ENCODE data around the gene SDSL. TPM values are rescaled to one million over a fixed set of nuclear protein-coding genes. Genes with fewer than 3 reads are reported as not detected.
A peak's percentile ranks its signal among the peaks of the same experiment; 100 is the strongest.

SDSL gene
- total RNA-seq, 1 donor, result 3.5 TPM

DNA sequence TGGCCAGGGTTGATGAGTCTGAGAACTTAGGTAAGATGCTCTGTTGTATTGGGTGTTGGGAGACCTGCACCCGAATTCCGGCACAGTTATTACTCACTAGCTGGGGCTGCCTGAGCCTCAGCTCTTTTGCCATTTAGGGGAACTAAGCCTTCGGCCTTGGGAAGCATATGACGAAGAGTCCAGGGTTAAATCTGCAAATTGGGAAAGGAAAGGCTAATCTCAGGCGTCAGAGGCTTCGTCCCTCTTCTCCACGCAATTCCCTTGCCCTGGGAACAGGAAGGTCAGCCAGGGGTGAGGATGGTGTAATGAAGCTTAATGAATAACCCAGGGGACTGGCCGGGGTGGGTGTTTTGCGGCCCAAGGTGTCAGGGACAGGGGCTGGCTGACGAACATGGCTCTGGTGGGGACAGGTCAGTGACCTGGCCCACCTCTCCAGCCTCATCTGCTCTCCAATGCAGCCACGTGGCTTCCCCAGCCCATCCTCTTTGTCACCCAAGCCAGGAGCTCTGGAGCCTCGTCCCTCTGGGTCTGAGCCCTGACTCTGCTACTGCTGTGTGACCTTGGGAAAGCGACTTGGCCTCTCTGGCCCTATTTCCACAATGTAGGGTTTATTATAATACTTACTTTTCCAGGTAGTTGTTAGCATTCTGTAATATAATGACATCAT lies 3.8 kb upstream of the SDSL start:
- TF ChIP-seq, protein P1, sequence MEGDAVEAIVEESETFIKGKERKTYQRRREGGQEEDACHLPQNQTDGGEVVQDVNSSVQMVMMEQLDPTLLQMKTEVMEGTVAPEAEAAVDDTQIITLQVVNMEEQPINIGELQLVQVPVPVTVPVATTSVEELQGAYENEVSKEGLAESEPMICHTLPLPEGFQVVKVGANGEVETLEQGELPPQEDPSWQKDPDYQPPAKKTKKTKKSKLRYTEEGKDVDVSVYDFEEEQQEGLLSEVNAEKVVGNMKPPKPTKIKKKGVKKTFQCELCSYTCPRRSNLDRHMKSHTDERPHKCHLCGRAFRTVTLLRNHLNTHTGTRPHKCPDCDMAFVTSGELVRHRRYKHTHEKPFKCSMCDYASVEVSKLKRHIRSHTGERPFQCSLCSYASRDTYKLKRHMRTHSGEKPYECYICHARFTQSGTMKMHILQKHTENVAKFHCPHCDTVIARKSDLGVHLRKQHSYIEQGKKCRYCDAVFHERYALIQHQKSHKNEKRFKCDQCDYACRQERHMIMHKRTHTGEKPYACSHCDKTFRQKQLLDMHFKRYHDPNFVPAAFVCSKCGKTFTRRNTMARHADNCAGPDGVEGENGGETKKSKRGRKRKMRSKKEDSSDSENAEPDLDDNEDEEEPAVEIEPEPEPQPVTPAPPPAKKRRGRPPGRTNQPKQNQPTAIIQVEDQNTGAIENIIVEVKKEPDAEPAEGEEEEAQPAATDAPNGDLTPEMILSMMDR (IDR thresholded peaks at IDR 0.05; ENCODE audit: insufficient read depth, low read depth, low read length), result no peak
- no peak overlapping the region for H3K4me3 ChIP-seq (ENCODE audit: low read depth, low read length)
- DNase-seq (ENCODE audit: low read depth), result peak; percentile 41

DNA sequence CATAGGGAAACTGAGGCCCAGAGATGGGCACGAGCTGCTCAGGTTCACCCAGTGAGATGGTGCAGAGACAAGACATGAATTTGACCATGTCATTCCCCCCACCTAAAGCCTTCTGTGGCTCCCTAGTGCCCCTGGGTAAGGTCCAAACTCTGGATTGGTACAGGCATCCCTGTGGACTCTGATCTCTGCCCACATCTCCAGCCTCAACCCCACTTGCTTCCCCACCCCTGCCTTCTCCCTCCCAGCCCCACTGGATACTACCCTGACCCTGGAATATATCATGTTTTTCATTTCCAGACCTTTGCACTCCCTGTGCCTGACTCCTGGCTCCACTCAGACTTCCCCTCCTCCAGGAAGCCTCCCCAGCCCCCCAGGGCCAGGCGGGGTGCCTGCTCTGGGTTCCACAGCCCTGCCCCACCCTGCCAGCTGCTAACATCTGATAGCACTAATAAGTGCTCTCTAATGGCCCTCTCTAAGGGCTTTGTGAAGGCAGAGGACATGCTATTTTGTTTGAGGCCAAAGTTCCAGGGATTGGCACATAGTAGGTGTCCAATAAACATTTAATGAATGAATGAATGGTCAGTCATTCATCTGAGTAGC lies 1.1 kb upstream of the SDSL start:
- no peak overlapping the region for H3K4me3 ChIP-seq (ENCODE audit: low read depth, low read length)
- TF ChIP-seq, protein P1 (IDR thresholded peaks at IDR 0.05; ENCODE audit: insufficient read depth, low read depth, low read length), result no peak
- no peak for DNase-seq (ENCODE audit: low read depth)

DNA sequence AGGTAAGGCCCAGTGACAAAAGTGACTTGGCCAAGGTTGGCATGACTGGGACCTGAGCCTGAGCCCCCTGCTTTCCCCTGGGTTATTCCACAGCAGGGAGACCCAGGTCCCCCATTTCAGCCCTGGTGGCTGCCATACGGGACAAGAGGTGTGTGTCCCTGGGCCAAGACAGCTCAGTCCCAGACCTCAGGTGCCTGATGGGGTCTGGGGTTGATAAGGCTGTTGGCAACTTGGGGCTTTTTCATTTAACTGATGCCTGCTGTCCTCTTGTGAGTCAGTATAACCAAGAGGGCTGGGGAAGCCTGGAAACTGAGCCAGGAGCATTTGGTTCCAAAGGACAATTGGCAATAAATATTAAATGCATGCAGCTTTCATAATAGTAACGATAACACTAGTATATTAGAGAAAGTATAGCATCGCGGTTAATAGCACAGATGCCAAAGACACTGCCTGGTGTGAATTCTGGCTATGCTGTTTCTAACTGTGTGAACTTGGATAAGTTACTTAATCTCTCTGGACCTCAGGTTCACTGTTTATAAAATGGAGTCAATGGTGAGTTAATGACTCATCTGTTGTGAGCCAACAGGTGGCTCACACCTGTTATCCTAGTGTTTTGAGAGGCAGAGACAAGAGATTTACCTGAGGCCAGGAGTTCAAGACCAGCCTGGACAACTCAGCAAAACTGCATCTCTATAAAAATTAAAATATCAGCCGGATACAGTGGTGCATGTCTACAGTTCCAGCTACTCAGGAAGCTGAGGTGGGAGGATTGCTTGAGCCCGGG lies 898 bp downstream of the SDSL start:
- TF ChIP-seq, protein P1 (IDR thresholded peaks at IDR 0.05; ENCODE audit: insufficient read depth, low read depth, low read length), result no peak
- H3K4me3 ChIP-seq (ENCODE audit: low read depth, low read length), result peak overlapping the region; percentile 64
- peak; percentile 13 for DNase-seq (ENCODE audit: low read depth)

DNA sequence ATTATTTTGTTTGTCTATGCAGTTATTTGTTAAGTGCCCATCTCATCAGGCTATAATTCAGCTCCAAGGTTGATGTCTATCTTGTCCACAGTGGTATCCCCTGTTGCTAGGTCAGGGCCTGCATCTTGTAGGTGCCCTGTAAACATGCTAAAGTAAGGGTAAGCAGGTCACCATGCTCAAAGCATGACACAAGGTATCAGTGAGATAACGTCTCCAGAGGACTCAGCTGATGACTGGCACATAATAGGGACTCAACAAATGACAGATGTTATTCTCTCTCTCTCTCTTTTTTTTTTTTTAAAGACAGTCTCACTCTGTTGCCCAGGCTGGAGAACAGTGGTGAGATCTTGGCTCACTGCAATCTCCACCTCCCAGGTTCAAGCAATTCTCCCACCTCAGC lies 2.3 kb downstream of the SDSL start:
- TF ChIP-seq, protein P1 (IDR thresholded peaks at IDR 0.05; ENCODE audit: insufficient read depth, low read depth, low read length), result no peak
- H3K4me3 ChIP-seq (ENCODE audit: low read depth, low read length), result no peak overlapping the region
- no peak for DNase-seq (ENCODE audit: low read depth)

DNA sequence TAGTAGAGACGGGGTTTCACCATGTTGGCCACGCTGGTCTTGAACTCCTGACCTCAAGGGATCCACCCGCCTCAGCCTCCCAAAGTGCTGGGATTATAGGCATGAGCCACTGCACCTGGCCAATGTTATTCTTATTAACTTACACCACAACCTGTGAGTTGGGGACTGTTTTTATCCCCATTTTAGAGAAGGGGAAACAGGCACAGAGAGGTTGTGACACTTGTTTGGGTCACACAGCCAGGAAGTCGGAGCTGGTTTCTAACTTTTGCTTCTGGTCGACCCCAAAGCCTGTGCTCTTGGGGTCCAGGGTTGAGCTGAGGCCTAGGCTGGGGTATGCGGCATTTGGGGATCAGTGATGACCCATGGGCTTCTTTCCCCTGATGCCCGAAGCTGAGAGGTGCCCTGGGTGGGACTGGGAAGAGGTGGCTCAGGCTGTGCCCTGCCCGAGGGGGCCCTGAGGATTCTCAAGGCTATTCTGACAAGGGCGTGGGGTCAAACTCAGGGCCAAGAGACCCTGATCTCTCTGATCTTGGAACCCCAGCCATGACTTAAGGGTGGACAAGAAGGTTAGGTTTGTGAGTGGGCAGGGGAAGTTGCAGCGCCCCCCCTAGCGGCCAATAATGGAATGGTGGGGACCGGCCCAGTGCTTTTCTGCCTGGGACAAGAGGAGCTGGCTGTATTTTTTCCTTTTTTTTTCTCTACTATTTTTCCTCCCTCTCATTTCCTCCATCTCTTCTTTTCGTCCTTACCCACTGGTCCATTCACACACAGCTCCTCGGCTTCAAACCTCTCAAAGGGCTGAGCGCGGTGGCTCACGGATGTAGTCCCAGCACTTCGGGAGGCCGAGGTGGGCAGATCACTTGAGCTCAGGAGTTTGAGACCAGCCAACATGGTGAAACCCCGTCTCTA lies 3.0 kb downstream of the SDSL start:
- TF ChIP-seq, protein P1 (IDR thresholded peaks at IDR 0.05; ENCODE audit: insufficient read depth, low read depth, low read length), result peak; percentile 93
- peak; percentile 60 for DNase-seq (ENCODE audit: low read depth)
- H3K4me3 ChIP-seq (ENCODE audit: low read depth, low read length), result no peak overlapping the region

DNA sequence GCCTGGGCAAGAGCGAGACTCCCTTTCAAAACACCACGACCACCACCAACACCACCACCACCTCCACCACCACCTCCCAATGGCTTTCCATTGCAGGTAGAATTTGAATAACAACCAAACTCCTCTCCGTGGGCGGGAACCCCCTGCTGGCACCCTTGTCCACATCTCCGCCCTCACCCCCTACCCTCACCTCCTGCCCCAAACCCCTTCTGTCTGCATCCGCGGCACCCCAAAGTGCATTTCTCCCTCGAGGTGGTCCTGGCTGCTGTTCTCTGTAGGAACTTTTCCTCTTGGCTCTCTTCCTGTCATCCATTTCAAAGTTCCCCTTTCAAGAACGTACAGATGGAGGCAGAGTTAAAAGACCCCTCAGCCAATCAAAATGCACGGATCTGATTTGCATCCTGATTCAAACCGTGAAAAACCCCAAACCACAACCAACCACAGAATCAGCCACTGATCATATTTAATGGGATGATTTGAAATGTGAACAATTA lies 3.8 kb downstream of the SDSL start:
- DNase-seq (ENCODE audit: low read depth), result no peak
- TF ChIP-seq, protein P1 (IDR thresholded peaks at IDR 0.05; ENCODE audit: insufficient read depth, low read depth, low read length), result no peak
- H3K4me3 ChIP-seq (ENCODE audit: low read depth, low read length), result no peak overlapping the region

Measured in fibroblast of villous mesenchyme (primary cell).